ENCODE results near the gene P2RY4.

Gene P2RY4

DNA sequence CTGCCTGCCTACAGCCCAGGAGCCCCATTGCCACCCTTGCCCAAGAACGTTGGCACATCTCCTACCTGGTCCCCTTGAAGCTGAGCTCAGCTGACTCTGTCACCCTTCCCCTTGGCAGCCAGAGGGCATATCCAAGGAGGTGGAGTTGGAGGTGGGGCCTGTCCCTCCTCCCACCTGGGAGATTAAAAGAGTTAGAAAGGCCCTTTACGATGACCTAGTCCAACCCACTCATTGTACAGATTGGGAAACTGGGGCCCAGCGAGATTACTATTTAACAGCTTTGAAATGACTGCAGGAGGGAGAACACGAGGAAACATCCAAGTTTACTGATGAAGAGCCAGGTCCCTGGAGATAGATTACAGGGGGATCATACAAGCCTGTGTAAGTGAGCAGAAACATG lies at the start of gene P2RY4:
P2RY4 (minus strand) TSS at position 101 of the 400 bp plus-strand sequence. CDS start 580 bp downstream, outside the sequence.
- TF ChIP-seq GATA2 (IDR thresholded peaks at IDR 0.05; ENCODE audit: low read depth, low read length): no peak
- no peak for TF ChIP-seq GATA3 (IDR thresholded peaks at IDR 0.05; ENCODE audit: low read depth, low read length)

DNA sequence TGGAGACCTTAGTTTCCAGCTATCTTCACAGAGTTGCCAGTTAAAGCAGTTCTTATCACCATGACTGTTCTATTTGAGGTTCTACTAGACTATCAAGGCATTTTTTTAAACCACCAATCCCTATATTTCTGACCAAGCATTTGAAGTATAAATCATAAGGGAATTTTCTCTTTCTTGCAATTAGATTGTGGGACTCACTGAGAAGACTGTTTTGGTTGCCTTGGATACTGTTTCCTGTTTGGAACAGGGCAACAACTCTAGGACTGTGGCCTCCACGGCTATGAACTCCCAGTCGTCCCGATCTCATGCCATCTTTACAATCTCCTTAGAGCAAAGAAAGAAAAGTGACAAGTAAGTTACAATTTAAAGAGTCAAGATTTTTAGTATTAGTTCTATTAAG lies 41.7 kb upstream of the P2RY4 start:
- TF ChIP-seq GATA2 (IDR thresholded peaks at IDR 0.05; ENCODE audit: low read depth, low read length): no peak
- TF ChIP-seq GATA3 (IDR thresholded peaks at IDR 0.05; ENCODE audit: low read depth, low read length): no peak

DNA sequence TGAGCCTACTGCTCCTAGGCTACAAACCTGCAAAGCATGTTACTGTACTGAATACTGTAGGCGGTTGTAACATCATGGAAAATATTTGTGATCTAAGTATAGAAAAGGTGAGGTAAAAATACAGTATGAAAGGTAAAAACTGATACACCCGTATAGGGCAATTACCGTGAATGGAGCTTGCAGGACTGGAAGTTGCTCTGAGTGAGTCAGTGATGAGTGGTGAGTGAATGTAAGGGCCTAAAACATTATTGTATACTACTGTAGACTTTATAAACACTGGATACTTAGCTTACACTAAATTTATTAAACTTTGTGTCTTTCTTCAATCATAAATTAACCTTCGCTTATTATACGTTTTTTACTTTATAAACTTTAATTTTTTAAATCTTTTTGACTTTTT lies 33.6 kb upstream of the P2RY4 start:
- TF ChIP-seq GATA2 (IDR thresholded peaks at IDR 0.05; ENCODE audit: low read depth, low read length) (no peak), GATA3 (IDR thresholded peaks at IDR 0.05; ENCODE audit: low read depth, low read length) (no peak)

DNA sequence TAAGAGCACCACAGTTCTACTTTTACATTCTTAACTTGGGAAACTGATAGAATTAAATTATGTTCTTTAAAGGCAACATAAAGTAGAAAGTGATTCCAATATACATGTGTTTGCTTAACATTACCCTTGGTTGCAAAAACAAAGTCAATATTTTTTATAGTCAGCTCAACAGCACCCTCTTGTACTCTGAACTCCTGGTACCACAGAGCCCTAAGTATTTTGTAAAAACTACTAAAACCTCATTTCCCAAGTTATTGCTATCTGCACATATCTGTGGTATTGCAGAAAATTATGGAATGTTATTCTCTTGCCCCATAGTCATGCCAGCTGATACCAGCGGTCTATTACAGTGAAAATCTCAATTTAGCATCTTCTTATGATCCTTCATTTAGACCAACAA lies 32.8 kb upstream of the P2RY4 start:
- TF ChIP-seq GATA2 (IDR thresholded peaks at IDR 0.05; ENCODE audit: low read depth, low read length) (no peak), GATA3 (IDR thresholded peaks at IDR 0.05; ENCODE audit: low read depth, low read length) (no peak)

GRCh38 chrX:70289793-70290770 lies 30.1 kb upstream of the P2RY4 start, which contains the start of the genes KIF4A and PDZD11:
KIF4A (plus strand) TSS chrX:70290104; CDS start chrX:70290459, 355 bp downstream.
PDZD11 (minus strand) TSS chrX:70289927; CDS start chrX:70289341, 586 bp downstream.
- TF ChIP-seq GATA3 (IDR thresholded peaks at IDR 0.05; ENCODE audit: low read depth, low read length): no peak
- no peak for TF ChIP-seq GATA2 (IDR thresholded peaks at IDR 0.05; ENCODE audit: low read depth, low read length)

- no peak for TF ChIP-seq GATA2 (IDR thresholded peaks at IDR 0.05; ENCODE audit: low read depth, low read length)
- TF ChIP-seq GATA3 (IDR thresholded peaks at IDR 0.05; ENCODE audit: low read depth, low read length): no peak
Observed at GRCh38 chrX:70289168-70289792, 29.3 kb upstream of the P2RY4 start.

GRCh38 chrX:70281951-70282350 lies 21.9 kb upstream of the P2RY4 start, which contains the start of gene RAB41:
RAB41 (plus strand) TSS chrX:70282172; CDS start chrX:70282218, 46 bp downstream.
- TF ChIP-seq GATA2 (IDR thresholded peaks at IDR 0.05; ENCODE audit: low read depth, low read length): no peak
- TF ChIP-seq GATA3 (IDR thresholded peaks at IDR 0.05; ENCODE audit: low read depth, low read length): no peak

GRCh38 chrX:70280573-70280972 lies 20.6 kb upstream of the P2RY4 start:
- TF ChIP-seq GATA3 (IDR thresholded peaks at IDR 0.05; ENCODE audit: low read depth, low read length): no peak
- TF ChIP-seq GATA2 (IDR thresholded peaks at IDR 0.05; ENCODE audit: low read depth, low read length): no peak

DNA sequence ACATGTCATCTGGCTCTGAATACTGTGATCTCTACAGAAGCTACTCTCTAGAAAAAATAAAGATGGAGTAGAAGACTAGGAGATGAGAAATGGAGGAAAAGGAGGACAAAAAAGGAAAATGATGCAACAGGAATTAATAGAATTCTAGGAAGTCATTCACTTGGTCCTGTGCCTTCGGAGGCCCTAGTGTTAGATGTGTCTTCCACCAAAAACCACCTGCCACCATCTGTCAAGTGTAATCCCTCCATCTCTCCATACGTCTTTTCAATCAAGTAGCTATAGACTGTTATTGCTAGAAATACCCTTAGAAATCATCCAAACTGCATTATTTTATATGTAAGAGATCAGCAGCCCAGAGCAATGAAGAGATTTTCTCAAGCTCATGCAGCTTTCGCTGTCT lies 19.1 kb upstream of the P2RY4 start:
- TF ChIP-seq GATA3 (IDR thresholded peaks at IDR 0.05; ENCODE audit: low read depth, low read length) (no peak), GATA2 (IDR thresholded peaks at IDR 0.05; ENCODE audit: low read depth, low read length) (no peak)

GRCh38 chrX:70268034-70268433 lies 8.0 kb upstream of the P2RY4 start, which contains the start of gene ARR3:
ARR3 (plus strand) TSS chrX:70268334; CDS start chrX:70269386, 1,052 bp downstream.
- TF ChIP-seq GATA2 (IDR thresholded peaks at IDR 0.05; ENCODE audit: low read depth, low read length) (no peak), GATA3 (IDR thresholded peaks at IDR 0.05; ENCODE audit: low read depth, low read length) (no peak)

DNA sequence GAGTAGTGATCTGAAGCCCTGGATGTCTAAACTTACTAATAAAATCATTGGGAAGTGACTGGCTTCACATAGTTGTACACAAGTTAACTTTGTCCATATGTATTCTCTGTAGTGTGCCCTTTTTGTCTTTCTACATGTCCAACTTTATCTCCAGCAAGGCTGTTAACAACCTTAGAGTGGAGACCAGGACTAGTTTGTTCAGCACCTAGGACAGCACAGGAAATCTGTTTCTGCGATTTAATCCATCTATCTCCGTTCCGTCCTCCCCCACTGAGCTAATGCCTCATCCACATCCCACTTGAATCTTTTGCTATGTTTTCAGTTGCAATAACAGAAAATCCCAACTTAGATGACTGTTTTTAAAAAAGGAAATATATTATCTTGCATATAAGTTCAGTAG lies 4.8 kb upstream of the P2RY4 start:
- TF ChIP-seq GATA3 (IDR thresholded peaks at IDR 0.05; ENCODE audit: low read depth, low read length) (no peak), GATA2 (IDR thresholded peaks at IDR 0.05; ENCODE audit: low read depth, low read length) (no peak)

DNA sequence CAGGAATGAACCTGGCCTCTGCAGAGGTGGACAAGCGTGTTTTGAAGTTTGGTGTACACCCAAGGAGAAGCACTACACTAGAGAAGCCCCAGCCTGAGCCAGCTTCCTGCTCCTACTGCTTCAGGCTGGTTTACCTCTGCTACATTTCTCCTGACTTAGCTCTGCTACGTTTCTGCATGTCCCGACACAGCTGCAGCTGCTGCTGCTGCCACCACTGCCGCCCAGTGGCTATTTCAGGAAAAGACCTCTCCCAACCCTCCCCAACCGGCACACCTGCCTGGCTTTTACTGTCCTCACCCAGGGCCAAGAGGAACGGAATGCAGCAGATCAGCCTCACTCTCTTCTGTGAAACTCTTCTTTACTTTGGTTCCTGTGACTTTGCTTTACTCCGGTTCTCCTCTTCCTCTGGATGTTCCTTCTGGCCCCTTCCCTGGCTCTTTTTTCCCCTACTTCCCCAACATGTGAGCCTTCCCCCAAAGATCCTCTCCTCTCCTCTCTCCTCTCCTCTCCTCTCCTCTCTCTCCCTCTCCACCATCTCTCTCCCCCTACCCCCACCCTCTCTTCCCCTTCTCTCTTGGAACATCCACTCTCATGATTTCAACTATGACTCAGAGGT lies 3.1 kb upstream of the P2RY4 start:
- no peak for TF ChIP-seq GATA2 (IDR thresholded peaks at IDR 0.05; ENCODE audit: low read depth, low read length)
- no peak for TF ChIP-seq GATA3 (IDR thresholded peaks at IDR 0.05; ENCODE audit: low read depth, low read length)

- TF ChIP-seq GATA3 (IDR thresholded peaks at IDR 0.05; ENCODE audit: low read depth, low read length) (no peak), GATA2 (IDR thresholded peaks at IDR 0.05; ENCODE audit: low read depth, low read length) (no peak)
Observed at GRCh38 chrX:70257423-70258288, 2.3 kb downstream of the P2RY4 start.

All from SH-SY5Y (cell line).